ENCODE results near the gene GNB1L. TPM values are rescaled to one million over a fixed set of nuclear protein-coding genes. Genes with fewer than 3 reads are reported as not detected.
A peak's percentile ranks its signal among the peaks of the same experiment; 100 is the strongest.

GNB1L gene
- total and polyA plus RNA-seq, 2 experiments from 2014 or later = 14.3 to 16.5 TPM

DNA sequence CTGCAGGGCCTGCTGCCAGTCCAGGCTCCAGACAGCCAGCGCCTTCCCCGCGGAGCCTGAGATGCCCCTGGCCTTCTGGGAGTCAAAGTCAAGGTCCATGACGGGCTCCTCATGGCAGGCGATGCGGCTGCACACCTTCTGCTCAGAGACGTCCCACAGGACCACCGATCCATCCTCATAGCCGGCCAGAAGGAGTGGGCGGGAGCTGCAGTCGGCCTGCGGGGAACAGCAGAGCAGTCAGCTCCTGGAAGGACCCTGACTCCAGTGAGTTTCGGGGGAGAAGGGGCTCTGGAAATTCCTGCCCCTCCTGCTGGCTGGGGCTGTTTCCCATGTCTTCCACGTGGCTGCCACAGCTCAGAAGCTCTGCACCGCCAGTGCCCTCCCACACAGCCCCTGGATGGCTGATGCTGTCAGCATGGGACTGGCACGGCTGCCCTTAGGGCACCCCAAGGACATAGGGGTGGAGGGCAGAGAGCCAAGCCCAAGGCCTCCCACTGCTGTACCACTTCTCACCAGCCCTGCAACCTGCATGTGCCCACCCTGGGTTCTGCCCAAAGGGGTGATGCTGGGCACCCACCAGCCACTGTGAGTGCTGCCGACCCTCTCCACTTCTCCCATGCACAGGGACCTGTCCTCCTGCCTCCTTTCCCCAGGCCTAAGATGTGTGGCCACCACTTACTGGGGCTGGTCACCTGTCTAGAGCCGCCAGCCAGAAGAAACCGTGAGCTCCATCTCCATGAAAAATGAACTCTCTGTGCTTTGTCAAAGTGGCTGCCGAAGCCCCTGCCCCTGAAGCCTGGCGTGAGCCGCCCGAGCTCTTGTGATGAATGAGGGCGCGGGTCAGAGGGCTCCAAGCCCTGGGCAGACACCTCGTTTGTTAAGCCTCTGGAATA is 52.4 kb downstream of the GNB1L start:
- Histone ChIP-seq H3K27ac (no peak overlapping the region), H3K9me2 (ENCODE audit: insufficient read depth) (no peaks in the 10 kb centered on the region), H3K79me2 (ENCODE audit: insufficient read depth) (no peaks in the 10 kb centered on the region), H3K9ac (no peak overlapping the region), H3F3A (ENCODE audit: insufficient read depth) (no peaks in the 10 kb centered on the region), H4K20me1 (ENCODE audit: insufficient read depth) (no peaks in the 10 kb centered on the region), H3K9me3 (ENCODE audit: low read depth) (no peaks in the 10 kb centered on the region), H3K4me3 (no peak overlapping the region), H2AFZ (no peak overlapping the region), H3K36me3 (ENCODE audit: low read depth) (no peaks in the 10 kb centered on the region), H3K27me3 (replicated peaks; ENCODE audit: insufficient read depth) (no peaks in the 10 kb centered on the region), H3K4me2 (ENCODE audit: unreplicated experiment) (no peak overlapping the region), H3K4me1 (ENCODE audit: insufficient read depth) (peaks cover 16% of the 10 kb centered on the region)
- DNase-seq = no peak
- in situ Hi-C loops (cut with MboI) = no loop called here
- TF ChIP-seq EZH2phosphoT487 (IDR thresholded peaks at IDR 0.05; ENCODE audit: insufficient read depth, low read depth) (no peak), EZH2 (IDR thresholded peaks at IDR 0.05; ENCODE audit: insufficient read depth, poor library complexity, severe bottlenecking) (no peak)
- 93 to 95% methylated on average over 26 of the region's 26 CpGs for WGBS, 2 experiments (ENCODE audit: low coverage in 1 of 2, low lambda C conversion rate in 2 of 2, missing lambda C conversion rate in 2 of 2)

DNA sequence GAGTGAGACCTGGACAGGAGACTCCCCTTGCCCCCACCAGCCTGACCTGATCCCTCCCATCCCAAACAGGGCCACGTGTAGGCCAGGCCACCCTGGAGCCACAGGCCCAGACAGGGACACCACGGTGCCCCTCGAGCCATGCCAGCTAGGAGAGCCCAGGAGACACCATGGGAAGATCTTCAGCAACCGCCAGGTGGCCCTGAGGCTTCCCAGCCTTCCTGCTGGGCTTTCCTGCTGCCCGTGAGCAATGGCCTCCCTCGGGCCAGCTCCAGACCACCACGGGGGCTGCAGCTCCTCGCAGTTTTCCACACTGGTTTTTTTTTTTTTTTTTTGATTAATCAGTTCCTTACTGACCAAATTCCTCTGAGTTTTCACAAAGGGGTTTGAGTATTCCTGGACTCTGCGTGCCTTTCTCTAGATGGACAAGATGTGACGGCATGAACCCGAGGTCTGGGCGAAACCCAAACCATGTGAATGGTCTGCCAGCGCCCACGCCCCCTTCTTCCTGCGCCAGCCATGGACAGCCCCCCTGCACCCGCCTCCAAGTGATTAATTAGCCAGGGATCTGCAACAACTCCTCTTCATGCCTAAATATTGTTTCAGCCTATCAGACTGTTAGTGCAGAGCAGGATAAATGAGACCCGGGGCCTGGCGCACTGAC is 53.2 kb downstream of the GNB1L start:
- Histone ChIP-seq H3K36me3 (ENCODE audit: low read depth) (no peaks in the 10 kb centered on the region), H3K4me3 (no peak overlapping the region), H3K4me1 (ENCODE audit: insufficient read depth) (peaks cover 16% of the 10 kb centered on the region), H3K79me2 (ENCODE audit: insufficient read depth) (no peaks in the 10 kb centered on the region), H4K20me1 (ENCODE audit: insufficient read depth) (no peaks in the 10 kb centered on the region), H3K9ac (no peak overlapping the region), H3K27me3 (replicated peaks; ENCODE audit: insufficient read depth) (no peaks in the 10 kb centered on the region), H3K4me2 (ENCODE audit: unreplicated experiment) (no peak overlapping the region), H3K9me3 (ENCODE audit: low read depth) (no peaks in the 10 kb centered on the region), H3K9me2 (ENCODE audit: insufficient read depth) (no peaks in the 10 kb centered on the region), H3K27ac (no peak overlapping the region), H2AFZ (no peak overlapping the region), H3F3A (ENCODE audit: insufficient read depth) (no peaks in the 10 kb centered on the region)
- 68 to 73% methylated on average over 18 of the region's 18 CpGs for WGBS, 2 experiments (ENCODE audit: low coverage in 1 of 2, low lambda C conversion rate in 2 of 2, missing lambda C conversion rate in 2 of 2)
- TF ChIP-seq EZH2 (IDR thresholded peaks at IDR 0.05; ENCODE audit: insufficient read depth, poor library complexity, severe bottlenecking) = no peak
- no peak for TF ChIP-seq EZH2phosphoT487 (IDR thresholded peaks at IDR 0.05; ENCODE audit: insufficient read depth, low read depth)
- in situ Hi-C loops (cut with MboI) = no loop called here
- DNase-seq = peak; percentile 28

DNA sequence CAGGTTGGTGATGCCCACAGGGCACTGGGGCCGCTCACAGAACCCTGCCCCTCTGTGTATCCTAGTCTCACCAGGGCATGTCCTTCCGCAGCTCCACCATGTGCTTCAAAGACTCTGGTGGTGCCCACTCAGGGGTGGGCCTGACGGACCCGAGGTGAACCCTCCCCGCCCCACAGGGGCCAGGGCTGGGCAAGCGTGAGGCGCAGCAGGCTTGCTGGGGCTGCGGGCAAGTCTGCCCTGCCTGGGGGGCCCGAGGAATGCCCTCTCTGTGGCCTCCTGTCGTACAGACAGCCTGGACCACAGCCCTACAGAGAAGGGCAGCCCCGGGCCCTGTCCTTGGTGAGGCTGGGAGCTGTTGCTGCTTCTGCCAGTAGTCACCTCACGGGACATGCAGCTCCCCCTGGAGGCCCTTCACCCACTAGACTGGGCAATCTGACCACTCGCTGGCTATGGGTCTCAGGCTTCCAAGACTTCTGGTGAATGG is 53.9 kb downstream of the GNB1L start:
- in situ Hi-C loops (cut with MboI) = no loop called here
- TF ChIP-seq EZH2phosphoT487 (IDR thresholded peaks at IDR 0.05; ENCODE audit: insufficient read depth, low read depth) (no peak), EZH2 (IDR thresholded peaks at IDR 0.05; ENCODE audit: insufficient read depth, poor library complexity, severe bottlenecking) (no peak)

DNA sequence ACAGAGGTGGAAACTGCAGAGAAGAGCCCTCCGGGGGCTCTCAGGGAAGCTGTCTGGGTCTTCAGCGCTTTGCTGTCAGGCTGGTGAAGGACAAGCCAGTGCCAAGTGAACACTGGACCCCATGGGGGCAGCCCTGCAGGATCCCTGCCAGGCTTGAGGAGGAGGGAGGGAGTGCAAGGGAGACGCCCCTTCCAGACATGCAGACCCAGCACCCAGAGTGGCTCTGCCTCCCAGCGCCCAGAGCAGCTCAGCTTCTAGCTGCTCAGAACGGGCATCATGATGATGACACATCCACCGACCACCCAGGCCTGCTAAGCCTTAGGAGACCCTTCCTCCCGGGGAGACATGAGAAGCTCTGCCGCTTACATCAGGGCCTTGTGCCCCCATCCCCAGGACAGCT is 54.4 kb downstream of the GNB1L start:
- Histone ChIP-seq H3K4me2 (ENCODE audit: unreplicated experiment) (no peak overlapping the region), H3K9me3 (ENCODE audit: low read depth) (no peaks in the 10 kb centered on the region), H3K4me3 (no peak overlapping the region), H3K9ac (no peak overlapping the region), H3K27me3 (replicated peaks; ENCODE audit: insufficient read depth) (no peaks in the 10 kb centered on the region), H4K20me1 (ENCODE audit: insufficient read depth) (no peaks in the 10 kb centered on the region), H3K27ac (no peak overlapping the region), H3K36me3 (ENCODE audit: low read depth) (no peaks in the 10 kb centered on the region), H3K9me2 (ENCODE audit: insufficient read depth) (no peaks in the 10 kb centered on the region), H2AFZ (no peak overlapping the region), H3K79me2 (ENCODE audit: insufficient read depth) (no peaks in the 10 kb centered on the region), H3F3A (ENCODE audit: insufficient read depth) (no peaks in the 10 kb centered on the region), H3K4me1 (ENCODE audit: insufficient read depth) (peaks cover 22% of the 10 kb centered on the region)
- no peak for DNase-seq
- WGBS, 2 experiments (ENCODE audit: low coverage in 1 of 2, low lambda C conversion rate in 2 of 2, missing lambda C conversion rate in 2 of 2) = 92 to 95% methylated on average over 8 of the region's 8 CpGs
- in situ Hi-C loops (cut with MboI) = no loop called here
- TF ChIP-seq EZH2 (IDR thresholded peaks at IDR 0.05; ENCODE audit: insufficient read depth, poor library complexity, severe bottlenecking) (no peak), EZH2phosphoT487 (IDR thresholded peaks at IDR 0.05; ENCODE audit: insufficient read depth, low read depth) (no peak)

More for the DNA sequence above, 53.9 kb downstream of the GNB1L start:
- Histone ChIP-seq H3K9me3 (ENCODE audit: low read depth) (no peaks in the 10 kb centered on the region), H3K27me3 (replicated peaks; ENCODE audit: insufficient read depth) (no peaks in the 10 kb centered on the region), H3K36me3 (ENCODE audit: low read depth) (no peaks in the 10 kb centered on the region), H3K4me3 (no peak overlapping the region), H2AFZ (no peak overlapping the region), H3K4me1 (ENCODE audit: insufficient read depth) (peaks cover 17% of the 10 kb centered on the region), H3K9ac (no peak overlapping the region), H4K20me1 (ENCODE audit: insufficient read depth) (no peaks in the 10 kb centered on the region), H3K27ac (no peak overlapping the region), H3K4me2 (ENCODE audit: unreplicated experiment) (no peak overlapping the region), H3K79me2 (ENCODE audit: insufficient read depth) (no peaks in the 10 kb centered on the region), H3F3A (ENCODE audit: insufficient read depth) (no peaks in the 10 kb centered on the region), H3K9me2 (ENCODE audit: insufficient read depth) (no peaks in the 10 kb centered on the region)
- DNase-seq = peak; percentile 60
- 78 to 88% methylated on average over 11 to 13 of the region's 13 CpGs for WGBS, 2 experiments (ENCODE audit: low coverage in 1 of 2, low lambda C conversion rate in 2 of 2, missing lambda C conversion rate in 2 of 2)

Measured in GM23248 (cell line).